ENCODE results near the gene SYT5. TPM values are rescaled to one million over a fixed set of nuclear protein-coding genes. Genes with fewer than 3 reads are reported as not detected.
A peak's percentile ranks its signal among the peaks of the same experiment; 100 is the strongest.

The SYT5 gene
- total RNA-seq (2013) = not detected
- polyA plus RNA-seq = not detected
- 0.16 and 1.2 TPM in 2 replicates for polyA minus RNA-seq
- total RNA-seq = 0 to 1.1 (median 0) reads per million in 11 experiments

DNA sequence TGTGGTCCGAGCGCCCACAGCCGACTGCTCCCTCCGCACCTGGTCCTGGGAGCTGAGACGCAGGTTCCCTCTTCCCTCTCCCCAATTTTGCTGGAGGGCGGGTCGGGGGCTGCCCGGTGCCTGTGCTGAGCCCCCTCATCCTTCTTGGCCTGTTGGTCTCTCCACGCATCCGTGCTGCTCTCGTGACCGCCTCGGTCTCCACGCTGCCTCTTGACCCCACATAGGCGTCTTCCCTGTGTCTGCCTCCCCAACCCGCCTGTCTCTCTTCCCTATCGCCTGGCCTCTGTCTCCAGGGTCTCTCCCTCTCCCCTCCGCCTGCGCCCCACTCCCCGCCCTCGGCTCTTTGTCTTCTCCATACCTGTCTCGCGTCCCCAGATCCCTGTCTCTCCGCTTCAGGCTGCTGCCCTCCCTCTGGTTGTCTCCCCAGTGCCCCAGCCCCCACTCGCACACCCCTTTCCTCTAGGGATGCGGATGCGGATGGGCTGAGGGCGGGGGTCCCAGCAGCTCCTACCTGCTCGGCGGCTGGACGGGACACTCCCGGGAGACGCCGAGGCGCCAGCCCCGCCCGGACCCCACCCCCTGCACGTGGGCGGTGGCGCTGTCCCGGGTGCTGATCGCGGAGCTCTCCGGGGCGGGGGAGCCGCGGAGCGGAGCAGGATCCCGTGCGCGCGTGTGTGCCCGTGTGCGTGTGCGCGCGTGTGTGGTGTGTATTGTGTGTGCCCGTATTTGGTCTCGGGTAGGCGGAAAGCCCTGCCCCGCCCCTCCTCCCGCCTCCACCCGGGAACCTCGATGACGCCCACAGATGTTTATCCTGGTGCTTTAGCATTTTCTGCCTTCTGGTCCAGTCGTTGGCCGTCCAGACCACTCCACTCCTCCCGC, at the start of gene SYT5:
Gene SYT5, minus strand, starts transcription at position 684 of the 879 bp plus-strand sequence. CDS start 1,248 bp downstream, outside the sequence.
- Mint-ChIP-seq H3K4me3 (peak within 1 kb of the TSS; percentile 43 to 89), H3K36me3 (peaks cover 2 to 5% of the 10 kb centered on the region in 2 donors), H3K27ac (peak within 1 kb of the TSS in 4 of 7 donors; percentile 11 to 71 (median 48)), H3K27me3 (ENCODE audit: low read depth in 3 of 3) (peaks cover 69 to 80% (median 76%) of the 10 kb centered on the region in 3 donors), H3K4me1 (peaks cover 13% of the 10 kb centered on the region), H3K9me3 (peaks cover 7 to 25% (median 21%) of the 10 kb centered on the region in 7 donors)
- no peak for DNase-seq
- Histone ChIP-seq H3K9ac (ENCODE audit: insufficient read depth, low read length, poor library complexity, severe bottlenecking) (no peak within 1 kb of the TSS), H2AFZ (ENCODE audit: insufficient read depth, low read depth, low read length, poor library complexity, severe bottlenecking) (no peak within 1 kb of the TSS), H3K4me2 (replicated peaks; ENCODE audit: extremely low read depth, low read length, poor library complexity, severe bottlenecking) (peak within 1 kb of the TSS; percentile 56), H4K20me1 (ENCODE audit: insufficient read depth, low read length) (no peaks in the 10 kb centered on the region), H3K27ac (ENCODE audit: low read depth in 1 of 2, low read length in 2 of 2) (no peak within 1 kb of the TSS), H3K4me1 (ENCODE audit: control insufficient read depth in 1 of 2, insufficient read depth in 2 of 2, low read length in 2 of 2) (peaks cover 10 to 15% of the 10 kb centered on the region in 2 donors), H3K36me3 (replicated peaks in 1 of 2; ENCODE audit: control insufficient read depth in 1 of 2, insufficient read depth in 2 of 2, low read length in 2 of 2) (no peaks in the 10 kb centered on the region), H3K27me3 (ENCODE audit: control insufficient read depth in 2 of 2, insufficient read depth in 2 of 2, low read length in 2 of 2) (peaks cover 20 to 72% of the 10 kb centered on the region in 2 donors), H3K79me2 (ENCODE audit: insufficient read depth, low read length) (no peaks in the 10 kb centered on the region), H3K4me3 (replicated peaks in 1 of 3; ENCODE audit: low read depth in 2 of 3, low read length in 3 of 3) (peak within 1 kb of the TSS in 1 of 3 experiments; percentile 45), H3K9me3 (replicated peaks in 1 of 2; ENCODE audit: control insufficient read depth in 1 of 2, insufficient read depth in 1 of 2, low read length in 2 of 2) (peaks cover 10 to 20% of the 10 kb centered on the region in 2 donors)
- TF ChIP-seq, protein P1, sequence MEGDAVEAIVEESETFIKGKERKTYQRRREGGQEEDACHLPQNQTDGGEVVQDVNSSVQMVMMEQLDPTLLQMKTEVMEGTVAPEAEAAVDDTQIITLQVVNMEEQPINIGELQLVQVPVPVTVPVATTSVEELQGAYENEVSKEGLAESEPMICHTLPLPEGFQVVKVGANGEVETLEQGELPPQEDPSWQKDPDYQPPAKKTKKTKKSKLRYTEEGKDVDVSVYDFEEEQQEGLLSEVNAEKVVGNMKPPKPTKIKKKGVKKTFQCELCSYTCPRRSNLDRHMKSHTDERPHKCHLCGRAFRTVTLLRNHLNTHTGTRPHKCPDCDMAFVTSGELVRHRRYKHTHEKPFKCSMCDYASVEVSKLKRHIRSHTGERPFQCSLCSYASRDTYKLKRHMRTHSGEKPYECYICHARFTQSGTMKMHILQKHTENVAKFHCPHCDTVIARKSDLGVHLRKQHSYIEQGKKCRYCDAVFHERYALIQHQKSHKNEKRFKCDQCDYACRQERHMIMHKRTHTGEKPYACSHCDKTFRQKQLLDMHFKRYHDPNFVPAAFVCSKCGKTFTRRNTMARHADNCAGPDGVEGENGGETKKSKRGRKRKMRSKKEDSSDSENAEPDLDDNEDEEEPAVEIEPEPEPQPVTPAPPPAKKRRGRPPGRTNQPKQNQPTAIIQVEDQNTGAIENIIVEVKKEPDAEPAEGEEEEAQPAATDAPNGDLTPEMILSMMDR (IDR thresholded peaks at IDR 0.05) = no peak
- intact Hi-C loops (cut with micrococcal nuclease) = no loop called here
- 1% methylated on average over 60 of the region's 68 CpGs for WGBS (ENCODE audit: insufficient coverage)

DNA sequence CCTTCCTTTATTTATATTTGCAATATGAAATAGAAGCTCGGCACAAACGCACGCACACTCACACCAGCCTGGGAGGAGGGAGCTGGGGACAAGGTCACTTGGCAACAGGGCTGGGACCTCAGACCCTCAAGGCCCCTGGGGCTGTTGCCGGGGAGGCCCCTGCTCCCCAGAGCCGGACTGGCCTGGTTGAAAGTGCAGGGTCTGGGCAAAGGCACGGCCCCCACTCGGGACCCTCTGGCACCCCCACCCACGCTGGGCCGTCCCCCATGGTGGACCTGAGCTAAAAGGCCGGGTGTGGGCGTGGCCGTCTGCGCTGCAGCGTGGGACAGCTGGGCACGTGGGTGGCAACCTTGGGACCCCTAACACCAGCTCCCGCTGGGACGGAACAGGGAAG, 49.7 kb upstream of the SYT5 start:
- Histone ChIP-seq H3K36me3 (replicated peaks in 1 of 2; ENCODE audit: control insufficient read depth in 1 of 2, insufficient read depth in 2 of 2, low read length in 2 of 2) (peaks cover 78 to 86% of the 10 kb centered on the region in 2 donors), H3K4me2 (replicated peaks; ENCODE audit: extremely low read depth, low read length, poor library complexity, severe bottlenecking) (no peak overlapping the region), H3K27me3 (ENCODE audit: control insufficient read depth in 2 of 2, insufficient read depth in 2 of 2, low read length in 2 of 2) (no peaks in the 10 kb centered on the region), H2AFZ (ENCODE audit: insufficient read depth, low read depth, low read length, poor library complexity, severe bottlenecking) (no peak overlapping the region), H3K9me3 (replicated peaks in 1 of 2; ENCODE audit: control insufficient read depth in 1 of 2, insufficient read depth in 1 of 2, low read length in 2 of 2) (no peaks in the 10 kb centered on the region), H3K4me1 (ENCODE audit: control insufficient read depth in 1 of 2, insufficient read depth in 2 of 2, low read length in 2 of 2) (no peaks in the 10 kb centered on the region), H3K4me3 (replicated peaks in 1 of 3; ENCODE audit: low read depth in 2 of 3, low read length in 3 of 3) (no peak overlapping the region), H4K20me1 (ENCODE audit: insufficient read depth, low read length) (peaks cover 96% of the 10 kb centered on the region), H3K79me2 (ENCODE audit: insufficient read depth, low read length) (peaks cover 20% of the 10 kb centered on the region), H3K9ac (ENCODE audit: insufficient read depth, low read length, poor library complexity, severe bottlenecking) (no peak overlapping the region), H3K27ac (ENCODE audit: low read depth in 1 of 2, low read length in 2 of 2) (no peak overlapping the region)
- 89% methylated on average over 9 of the region's 17 CpGs for WGBS (ENCODE audit: insufficient coverage)
- Mint-ChIP-seq H3K9me3 (peaks cover 0 to 2% (median 0%) of the 10 kb centered on the region in 7 donors), H3K36me3 (peaks cover 60 to 77% of the 10 kb centered on the region in 2 donors), H3K27me3 (ENCODE audit: low read depth in 3 of 3) (peaks cover 0 to 3% (median 0%) of the 10 kb centered on the region in 3 donors), H3K27ac (no peak overlapping the region), H3K4me3 (no peak overlapping the region), H3K4me1 (peaks cover 5% of the 10 kb centered on the region)
- no peak for DNase-seq
- intact Hi-C loops (cut with micrococcal nuclease) = no loop called here
- TF ChIP-seq, protein P1 (IDR thresholded peaks at IDR 0.05) = no peak
